AG09309 (cell line): ENCODE data around the gene PTPN1.

Experiments
- DNase-seq: peaks from one replicate; pipeline ENCODE4 v3.0.0-alpha.2; 2010; ENCODE audit warnings: low read depth
- H3K4me3 ChIP-seq: 2 replicates; pipeline ENCODE4 v1.5.1; 2011; ENCODE audit warnings: mild to moderate bottlenecking, low read depth, low read length, moderate library complexity; ENCODE audit not compliant: control insufficient read depth
- CTCF ChIP-seq: IDR thresholded peaks from 2 replicates; pipeline ENCODE4 v1.5.1; 2011; ENCODE audit warnings: mild to moderate bottlenecking, low read depth, low read length, inconsistent platforms; ENCODE audit not compliant: insufficient read depth, control insufficient read depth; ENCODE audit errors: missing control alignments

PTPN1 gene

GRCh38 chr20:50532221-50532620, 22.0 kb downstream of the PTPN1 start:
- TF ChIP-seq CTCF: no peak
- DNase-seq: no peak
- H3K4me3 ChIP-seq: no peak overlapping the region

- TF ChIP-seq CTCF: no peak
- no peak overlapping the region for H3K4me3 ChIP-seq
- DNase-seq: no peak
Measured at GRCh38 chr20:50533061-50533460, 22.9 kb downstream of the PTPN1 start.

GRCh38 chr20:50533464-50533863, 23.3 kb downstream of the PTPN1 start:
- no peak for TF ChIP-seq CTCF
- DNase-seq: no peak
- H3K4me3 ChIP-seq: no peak overlapping the region

- peak; percentile 75 for DNase-seq
- no peak for TF ChIP-seq CTCF
- no peak overlapping the region for H3K4me3 ChIP-seq
Measured at GRCh38 chr20:50534567-50534966, 24.4 kb downstream of the PTPN1 start.

- no peak for DNase-seq
- TF ChIP-seq CTCF: no peak
- H3K4me3 ChIP-seq: no peak overlapping the region
Measured at GRCh38 chr20:50535162-50535561, 25.0 kb downstream of the PTPN1 start.

GRCh38 chr20:50536333-50536732, 26.1 kb downstream of the PTPN1 start:
- DNase-seq: no peak
- H3K4me3 ChIP-seq: no peak overlapping the region
- TF ChIP-seq CTCF: no peak

GRCh38 chr20:50537546-50538201, 27.5 kb downstream of the PTPN1 start:
- H3K4me3 ChIP-seq: no peak overlapping the region
- DNase-seq: no peak
- no peak for TF ChIP-seq CTCF
